Fibroblast of peridontal ligament (primary cell): ENCODE measurements around the gene RAPGEF5.

Experiments
- DNase-seq: peaks from one replicate; pipeline ENCODE4 v3.0.0-alpha.2; 2010; ENCODE audit errors: extremely low read depth

RAPGEF5 gene

DNA sequence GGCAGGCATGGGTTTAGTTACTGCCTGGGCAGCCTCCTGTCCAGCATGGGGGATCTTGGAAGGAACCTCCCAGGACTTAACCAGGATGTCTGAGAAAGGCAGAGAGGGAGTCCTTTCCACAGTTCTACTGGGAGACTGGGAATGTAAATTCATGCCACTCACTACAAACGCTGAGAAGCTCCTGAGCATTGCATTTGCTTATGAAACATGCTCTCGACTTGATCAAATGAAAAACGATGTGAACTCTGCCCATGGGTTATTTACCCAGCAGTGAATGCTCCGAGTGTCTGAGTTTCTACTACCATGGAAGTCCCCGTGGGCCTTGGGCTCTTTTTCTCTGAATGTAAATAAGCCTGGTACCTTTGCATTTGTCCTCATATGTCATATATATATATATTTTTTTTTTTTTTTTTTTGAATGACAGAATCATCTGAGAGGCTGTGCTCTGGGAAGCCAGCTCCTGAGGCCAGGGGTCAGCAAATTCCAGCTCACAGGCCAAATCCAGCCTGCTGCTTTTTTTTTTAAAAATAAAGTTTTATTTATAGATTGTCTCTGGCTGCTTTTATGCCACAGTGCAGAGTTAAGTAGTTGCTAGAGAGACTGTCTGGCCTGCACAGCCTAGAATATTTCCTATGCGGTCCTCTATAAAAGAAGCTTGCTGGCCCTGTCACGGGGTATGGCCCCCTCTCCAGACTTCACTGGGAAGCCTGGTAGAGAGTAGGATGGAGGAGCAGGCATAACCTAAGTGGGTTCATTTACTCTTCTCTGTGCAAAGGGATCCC, 21.4 kb upstream of the RAPGEF5 start:
- DNase-seq: no peak

- no peak for DNase-seq
Observed at GRCh38 chr7:22377703-22378102, 20.7 kb upstream of the RAPGEF5 start.

DNA sequence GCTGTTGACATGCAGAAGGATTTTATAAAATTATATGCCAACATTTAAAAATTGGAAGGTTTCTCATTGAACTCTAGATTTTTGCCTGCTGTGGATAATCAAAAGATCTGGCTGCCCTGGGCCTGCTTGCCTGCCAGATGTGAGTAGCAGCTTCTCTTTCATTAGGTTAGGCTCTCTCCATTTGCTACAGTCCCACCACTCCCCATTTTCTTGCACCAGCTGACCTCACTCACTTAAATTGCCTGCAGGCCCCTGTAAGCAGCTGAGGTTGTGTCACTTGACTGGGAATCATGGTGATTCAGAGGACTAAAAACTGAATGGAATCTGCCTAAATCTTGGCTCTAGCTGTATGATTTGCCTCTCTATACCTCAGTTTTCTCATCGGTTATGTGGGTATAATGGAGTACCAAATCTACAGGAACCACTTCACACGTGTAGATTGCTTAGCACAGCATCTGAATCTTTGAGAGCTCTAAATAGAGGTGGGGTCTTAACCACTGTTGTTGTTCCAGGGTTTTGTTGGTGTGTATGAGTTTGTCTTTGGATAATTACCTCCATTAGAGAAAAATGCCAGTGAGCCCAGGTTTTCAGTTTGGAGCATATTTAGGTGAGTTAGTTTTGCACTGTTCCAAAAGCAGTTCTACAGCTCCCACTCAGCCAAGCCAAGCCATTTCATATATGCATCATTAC, 18.6 kb upstream of the RAPGEF5 start:
- DNase-seq: peak; percentile 78

DNA sequence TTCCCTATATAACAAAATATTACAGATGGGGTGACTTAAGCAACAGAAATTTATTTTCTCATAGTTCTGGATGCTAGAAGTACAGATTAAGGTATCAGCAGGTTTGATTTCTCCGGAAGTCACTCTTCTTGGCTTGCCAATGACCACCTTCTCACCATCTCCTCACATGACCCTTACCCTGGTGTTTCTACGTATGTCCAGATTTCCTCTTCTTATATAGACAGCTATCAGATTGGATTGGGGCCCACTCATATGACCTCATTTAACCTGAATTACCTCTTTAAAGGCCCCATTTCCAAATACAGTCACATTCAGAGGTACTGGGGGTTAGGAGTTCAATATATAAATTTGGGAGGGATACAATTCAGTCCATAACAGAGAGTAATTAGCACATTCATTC, 17.0 kb upstream of the RAPGEF5 start:
- no peak for DNase-seq

GRCh38 chr7:22373388-22373787, 16.4 kb upstream of the RAPGEF5 start:
- no peak for DNase-seq

GRCh38 chr7:22372863-22373262, 15.9 kb upstream of the RAPGEF5 start:
- no peak for DNase-seq

GRCh38 chr7:22371878-22372277, 14.9 kb upstream of the RAPGEF5 start:
- no peak for DNase-seq

DNA sequence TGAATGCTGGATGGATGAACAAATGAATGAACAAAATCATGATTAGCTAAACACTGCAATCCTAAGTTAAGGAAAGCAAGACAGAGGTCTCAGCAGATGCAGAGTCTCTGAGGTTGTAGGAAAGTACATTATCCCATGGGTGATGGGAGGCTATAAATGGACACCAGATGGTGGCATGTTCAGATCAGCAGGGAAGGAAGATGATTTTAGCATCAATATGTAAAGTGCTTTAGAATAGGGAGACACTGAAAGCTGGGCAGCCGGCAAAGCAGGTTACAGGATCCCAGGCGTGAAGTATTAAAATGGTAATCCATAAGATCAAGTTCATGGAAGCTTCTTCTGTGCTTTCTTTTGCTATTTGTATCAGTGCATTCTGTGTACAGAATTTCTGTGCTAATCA, 7.9 kb upstream of the RAPGEF5 start:
- DNase-seq: no peak

DNA sequence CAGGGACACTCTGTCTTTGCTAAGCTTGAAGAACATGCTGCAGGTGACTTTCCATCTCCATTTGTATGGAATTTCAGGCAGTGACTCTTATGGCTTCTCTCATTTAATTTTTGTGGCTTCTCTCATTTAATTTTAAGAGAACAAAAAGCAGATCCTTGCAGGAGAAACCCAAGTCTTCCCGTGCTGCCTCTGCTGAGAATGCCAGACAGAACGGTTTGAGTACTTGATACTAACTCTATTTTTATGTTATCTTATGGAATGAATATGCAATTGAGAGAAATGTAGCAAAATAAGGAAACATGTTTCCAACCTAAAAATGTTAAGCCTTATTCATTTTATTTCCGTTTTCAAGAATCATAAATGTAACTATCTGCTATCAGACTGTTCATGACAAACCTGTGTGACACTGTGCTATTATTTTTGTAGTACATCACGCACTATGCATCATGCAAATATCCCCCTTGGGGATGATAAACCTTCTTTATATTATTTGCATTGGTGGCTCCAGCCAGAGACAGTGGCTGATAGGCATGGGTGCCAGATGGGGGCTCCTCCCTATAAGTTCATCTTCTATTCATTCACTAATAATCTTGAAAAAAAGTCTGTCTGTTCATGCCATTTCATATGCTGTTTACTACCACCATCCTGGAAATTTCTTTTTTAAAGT, 6.9 kb upstream of the RAPGEF5 start:
- no peak for DNase-seq

- DNase-seq: no peak
Observed at GRCh38 chr7:22361795-22362194, 4.8 kb upstream of the RAPGEF5 start.

DNA sequence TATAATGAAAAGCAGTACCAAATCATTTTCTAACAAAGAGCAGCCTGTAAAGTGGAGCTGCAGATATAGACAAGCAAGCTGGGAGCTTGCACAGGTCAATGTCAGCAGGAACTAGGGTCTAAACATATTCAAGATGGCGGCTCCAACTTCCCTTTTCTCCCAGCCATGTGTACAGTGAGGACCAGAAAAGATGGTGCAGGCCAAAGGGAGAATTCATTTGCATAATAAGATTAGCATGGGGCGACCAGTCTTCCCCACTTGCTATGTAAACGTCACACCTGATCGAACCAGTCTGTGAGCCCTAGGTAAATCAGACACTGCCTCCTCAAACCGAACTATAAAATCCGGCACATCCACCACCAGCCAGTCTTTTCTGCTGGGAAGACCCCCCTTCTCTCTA, 4.4 kb upstream of the RAPGEF5 start:
- no peak for DNase-seq

GRCh38 chr7:22358820-22359697, 2.1 kb upstream of the RAPGEF5 start:
- no peak for DNase-seq

DNA sequence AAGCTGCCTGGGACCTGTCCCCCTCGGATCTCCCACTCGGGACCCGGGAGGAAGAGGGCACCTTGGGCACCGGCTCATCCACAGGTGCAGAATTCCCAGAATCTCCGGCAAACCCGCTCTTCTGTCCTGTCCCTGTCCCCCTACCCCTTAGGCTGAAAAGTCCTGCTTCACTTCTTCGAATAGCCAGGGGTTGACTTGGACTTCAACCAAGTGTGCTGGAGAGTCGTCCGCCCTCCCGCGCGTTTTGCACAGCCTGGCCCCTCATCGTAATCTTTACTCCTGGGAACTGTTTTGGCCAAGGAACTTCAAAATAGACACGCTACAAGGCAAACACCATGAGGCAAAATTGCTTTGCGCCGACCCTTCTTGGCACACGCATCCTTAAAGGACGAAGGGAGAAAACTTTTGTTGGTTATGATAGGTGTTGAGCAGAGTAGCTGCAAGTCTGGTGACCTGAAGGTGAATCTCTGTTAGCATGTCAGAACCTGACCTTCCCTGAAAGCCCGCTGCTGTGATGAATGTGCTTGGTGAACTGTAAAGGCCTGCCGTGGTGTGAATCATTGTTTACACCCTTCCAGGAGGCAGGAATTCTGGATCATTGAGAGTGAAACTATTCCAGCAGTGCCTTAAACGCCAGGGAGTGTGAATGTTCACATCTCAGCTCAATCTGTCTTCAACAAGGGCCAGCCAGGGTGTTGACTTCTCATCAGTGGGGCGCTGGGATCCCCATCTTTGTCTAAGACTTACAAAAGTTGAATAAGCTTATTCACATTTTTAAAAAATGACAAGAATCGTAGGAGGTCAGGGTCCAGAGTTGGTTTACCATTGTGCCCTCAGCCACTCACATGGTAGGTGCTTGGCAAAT, 589 bp upstream of the RAPGEF5 start:
- DNase-seq: no peak

DNA sequence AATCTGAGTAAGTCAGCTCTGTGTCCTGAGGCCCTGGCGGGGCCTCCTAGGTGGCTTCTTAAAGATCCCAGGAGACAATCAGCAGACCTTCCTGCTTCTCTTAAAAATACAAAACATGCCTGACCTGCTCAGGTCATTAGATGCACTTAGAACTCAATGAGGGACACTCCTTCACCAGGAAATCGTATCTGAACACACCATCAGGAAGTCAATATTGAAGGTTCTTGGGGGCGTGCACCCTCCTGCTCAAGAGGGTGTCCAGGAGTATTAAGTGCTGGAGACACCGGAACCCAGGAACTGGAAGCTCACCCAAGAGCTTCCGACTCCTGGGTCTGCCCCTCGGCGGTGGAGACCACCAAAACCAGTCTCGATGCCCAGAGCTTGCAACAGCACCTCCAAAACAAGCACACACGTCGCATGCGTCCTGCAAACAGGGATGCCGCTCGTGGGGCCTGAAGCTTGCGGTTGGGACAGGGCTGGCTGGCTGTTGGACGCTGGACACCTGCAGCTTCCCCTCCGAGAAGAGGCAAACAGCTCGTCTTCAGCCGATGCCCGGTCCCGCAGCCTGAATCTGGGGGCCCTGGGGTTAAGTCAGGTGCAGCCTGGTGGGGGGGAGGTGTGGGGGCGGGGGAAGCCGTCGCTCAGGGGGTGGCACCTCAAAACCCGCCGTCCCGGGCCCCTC, 803 bp downstream of the RAPGEF5 start:
- no peak for DNase-seq

DNA sequence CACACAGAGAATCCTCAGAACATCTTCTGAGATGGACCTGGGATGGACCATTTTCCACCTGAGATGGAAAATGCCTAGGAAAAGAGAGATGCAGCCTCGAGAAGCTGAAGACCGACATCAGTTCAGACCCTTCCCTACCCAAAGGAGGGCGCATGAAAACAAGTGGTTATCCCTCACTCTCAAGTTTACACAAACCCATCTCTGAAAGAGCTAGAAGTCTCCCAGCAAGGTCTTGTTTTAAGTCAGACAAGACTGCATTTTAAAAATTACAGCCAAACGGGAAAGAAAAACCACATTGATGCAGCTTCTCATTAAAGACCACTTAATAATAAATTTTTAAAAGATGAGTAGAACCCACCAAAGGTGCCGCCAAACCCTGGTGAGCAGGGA, 1.3 kb downstream of the RAPGEF5 start:
- DNase-seq: no peak

GRCh38 chr7:22354462-22354861, 2.5 kb downstream of the RAPGEF5 start:
- DNase-seq: no peak

GRCh38 chr7:22352887-22353286, 4.1 kb downstream of the RAPGEF5 start:
- no peak for DNase-seq

- peak; percentile 66 for DNase-seq
Observed at GRCh38 chr7:22351878-22352277, 5.1 kb downstream of the RAPGEF5 start.

- DNase-seq: no peak
Observed at GRCh38 chr7:22351329-22351692, 5.6 kb downstream of the RAPGEF5 start.
